ENCODE results near the gene SEMA3E.

Gene SEMA3E

GRCh38 chr7:83640731-83641537 lies 8.0 kb downstream of the SEMA3E start:
- no peak for DNase-seq (ENCODE audit: low read depth in 2 of 3, low spot score in 2 of 3)

GRCh38 chr7:83640240-83640639 lies 8.7 kb downstream of the SEMA3E start:
- DNase-seq (ENCODE audit: low read depth in 2 of 3, low spot score in 2 of 3) = no peak

- DNase-seq (ENCODE audit: low read depth in 2 of 3, low spot score in 2 of 3) = no peak
Measured at GRCh38 chr7:83633516-83633915, 15.4 kb downstream of the SEMA3E start.

- no peak for DNase-seq (ENCODE audit: low read depth in 2 of 3, low spot score in 2 of 3)
Measured at GRCh38 chr7:83629117-83629880, 19.6 kb downstream of the SEMA3E start.

- DNase-seq (ENCODE audit: low read depth in 2 of 3, low spot score in 2 of 3) = no peak
Measured at GRCh38 chr7:83617858-83618257, 31.1 kb downstream of the SEMA3E start.

GRCh38 chr7:83614112-83614511 lies 34.8 kb downstream of the SEMA3E start:
- no peak for DNase-seq (ENCODE audit: low read depth in 2 of 3, low spot score in 2 of 3)

GRCh38 chr7:83613232-83613631 lies 35.7 kb downstream of the SEMA3E start:
- no peak for DNase-seq (ENCODE audit: low read depth in 2 of 3, low spot score in 2 of 3)

- DNase-seq (ENCODE audit: low read depth in 2 of 3, low spot score in 2 of 3) = no peak
Measured at GRCh38 chr7:83611776-83612175, 37.2 kb downstream of the SEMA3E start.

- no peak for DNase-seq (ENCODE audit: low read depth in 2 of 3, low spot score in 2 of 3)
Measured at GRCh38 chr7:83610649-83611304, 38.2 kb downstream of the SEMA3E start.

- no peak for DNase-seq (ENCODE audit: low read depth in 2 of 3, low spot score in 2 of 3)
Measured at GRCh38 chr7:83608716-83609115, 40.2 kb downstream of the SEMA3E start.

GRCh38 chr7:83603649-83604048 lies 45.3 kb downstream of the SEMA3E start:
- DNase-seq (ENCODE audit: low read depth in 2 of 3, low spot score in 2 of 3) = no peak

GRCh38 chr7:83599131-83599530 lies 49.8 kb downstream of the SEMA3E start:
- no peak for DNase-seq (ENCODE audit: low read depth in 2 of 3, low spot score in 2 of 3)

GRCh38 chr7:83593921-83594475 lies 54.9 kb downstream of the SEMA3E start:
- DNase-seq (ENCODE audit: low read depth in 2 of 3, low spot score in 2 of 3) = no peak

GRCh38 chr7:83588602-83589240 lies 60.2 kb downstream of the SEMA3E start:
- DNase-seq (ENCODE audit: low read depth in 2 of 3, low spot score in 2 of 3) = no peak

- DNase-seq (ENCODE audit: low read depth in 2 of 3, low spot score in 2 of 3) = no peak
Measured at GRCh38 chr7:83586281-83586680, 62.7 kb downstream of the SEMA3E start.

- DNase-seq (ENCODE audit: low read depth in 2 of 3, low spot score in 2 of 3) = no peak
Measured at GRCh38 chr7:83581667-83582435, 67.1 kb downstream of the SEMA3E start.

- no peak for DNase-seq (ENCODE audit: low read depth in 2 of 3, low spot score in 2 of 3)
Measured at GRCh38 chr7:83579740-83580139, 69.2 kb downstream of the SEMA3E start.

GRCh38 chr7:83575436-83575835 lies 73.5 kb downstream of the SEMA3E start:
- no peak for DNase-seq (ENCODE audit: low read depth in 2 of 3, low spot score in 2 of 3)

GRCh38 chr7:83574616-83575015 lies 74.3 kb downstream of the SEMA3E start:
- no peak for DNase-seq (ENCODE audit: low read depth in 2 of 3, low spot score in 2 of 3)

GRCh38 chr7:83562960-83563359 lies 86.0 kb downstream of the SEMA3E start:
- DNase-seq (ENCODE audit: low read depth in 2 of 3, low spot score in 2 of 3) = no peak

Measured in activated CD8-positive, alpha-beta memory T cell treated with anti-CD3 and anti-CD28 coated beads for 48 hours (primary cell).